HUES48 (cell line): ENCODE data around the gene PIGV.

Source experiments
- H3K27ac ChIP-seq: one replicate; pipeline ENCODE4 v1.7.0; 2013; ENCODE audit warnings: low read depth, low read length, inconsistent platforms
- H3K27me3 ChIP-seq: 2 replicates; pipeline ENCODE4 v1.6.1; 2013; ENCODE audit warnings: mild to moderate bottlenecking, low read length; ENCODE audit not compliant: control insufficient read depth, insufficient read depth
- H3K36me3 ChIP-seq: 2 replicates; pipeline ENCODE4 v1.6.1; 2013; ENCODE audit warnings: low read length; ENCODE audit not compliant: control insufficient read depth, insufficient read depth
- H3K4me1 ChIP-seq: 2 replicates; pipeline ENCODE4 v1.6.1; 2013; ENCODE audit warnings: mild to moderate bottlenecking, low read length; ENCODE audit not compliant: control insufficient read depth, insufficient read depth
- H3K4me3 ChIP-seq: 2 replicates; pipeline ENCODE4 v1.5.1; 2013; ENCODE audit warnings: mild to moderate bottlenecking, low read depth, low read length
- H3K9ac ChIP-seq: 2 replicates; pipeline ENCODE4 v1.6.1; 2013; ENCODE audit warnings: mild to moderate bottlenecking, low read depth, low read length, moderate library complexity
- H3K9me3 ChIP-seq: 2 replicates; pipeline ENCODE4 v1.6.1; 2013; ENCODE audit warnings: low read length; ENCODE audit not compliant: control insufficient read depth, insufficient read depth

The PIGV gene

GRCh38 chr1:26774462-26774861 is 13.3 kb upstream of the PIGV start:
- Histone ChIP-seq H3K4me1 (no peaks in the 10 kb centered on the region), H3K27ac (no peak overlapping the region), H3K9ac (no peak overlapping the region), H3K9me3 (no peaks in the 10 kb centered on the region), H3K36me3 (peaks cover 100% of the 10 kb centered on the region), H3K4me3 (no peak overlapping the region), H3K27me3 (no peaks in the 10 kb centered on the region)

GRCh38 chr1:26775666-26776065 is 12.1 kb upstream of the PIGV start:
- H3K36me3 ChIP-seq, result peaks cover 100% of the 10 kb centered on the region
- H3K9ac ChIP-seq, result no peak overlapping the region
- H3K4me3 ChIP-seq, result no peak overlapping the region
- H3K27ac ChIP-seq, result no peak overlapping the region
- H3K27me3 ChIP-seq, result no peaks in the 10 kb centered on the region
- no peaks in the 10 kb centered on the region for H3K9me3 ChIP-seq
- no peaks in the 10 kb centered on the region for H3K4me1 ChIP-seq

GRCh38 chr1:26779098-26779668 is 8.6 kb upstream of the PIGV start:
- no peaks in the 10 kb centered on the region for H3K9me3 ChIP-seq
- peaks cover 93% of the 10 kb centered on the region for H3K36me3 ChIP-seq
- no peak overlapping the region for H3K9ac ChIP-seq
- no peaks in the 10 kb centered on the region for H3K27me3 ChIP-seq
- no peak overlapping the region for H3K4me3 ChIP-seq
- H3K4me1 ChIP-seq, result peaks cover 8% of the 10 kb centered on the region
- H3K27ac ChIP-seq, result no peak overlapping the region

- no peak overlapping the region for H3K9ac ChIP-seq
- no peaks in the 10 kb centered on the region for H3K27me3 ChIP-seq
- H3K27ac ChIP-seq, result no peak overlapping the region
- H3K4me1 ChIP-seq, result peaks cover 9% of the 10 kb centered on the region
- H3K36me3 ChIP-seq, result peaks cover 80% of the 10 kb centered on the region
- H3K9me3 ChIP-seq, result no peaks in the 10 kb centered on the region
- no peak overlapping the region for H3K4me3 ChIP-seq
Observed at GRCh38 chr1:26780344-26780957, 7.3 kb upstream of the PIGV start.

GRCh38 chr1:26781206-26781825 is 6.4 kb upstream of the PIGV start:
- no peaks in the 10 kb centered on the region for H3K9me3 ChIP-seq
- H3K9ac ChIP-seq, result no peak overlapping the region
- H3K27me3 ChIP-seq, result no peaks in the 10 kb centered on the region
- peaks cover 17% of the 10 kb centered on the region for H3K4me1 ChIP-seq
- no peak overlapping the region for H3K4me3 ChIP-seq
- H3K27ac ChIP-seq, result no peak overlapping the region
- peaks cover 71% of the 10 kb centered on the region for H3K36me3 ChIP-seq

- H3K27me3 ChIP-seq, result no peaks in the 10 kb centered on the region
- H3K9ac ChIP-seq, result no peak overlapping the region
- H3K36me3 ChIP-seq, result peaks cover 58% of the 10 kb centered on the region
- no peak overlapping the region for H3K4me3 ChIP-seq
- H3K27ac ChIP-seq, result no peak overlapping the region
- H3K9me3 ChIP-seq, result no peaks in the 10 kb centered on the region
- peaks cover 28% of the 10 kb centered on the region for H3K4me1 ChIP-seq
Observed at GRCh38 chr1:26782521-26783212, 5.1 kb upstream of the PIGV start.

GRCh38 chr1:26783646-26784022 is 4.1 kb upstream of the PIGV start:
- H3K9ac ChIP-seq, result no peak overlapping the region
- H3K4me1 ChIP-seq, result peaks cover 29% of the 10 kb centered on the region
- peaks cover 48% of the 10 kb centered on the region for H3K36me3 ChIP-seq
- peak overlapping the region; percentile 36 for H3K27ac ChIP-seq
- H3K4me3 ChIP-seq, result no peak overlapping the region
- H3K27me3 ChIP-seq, result no peaks in the 10 kb centered on the region
- H3K9me3 ChIP-seq, result no peaks in the 10 kb centered on the region

GRCh38 chr1:26784023-26784871 is 3.5 kb upstream of the PIGV start:
- peak overlapping the region; percentile 36 for H3K27ac ChIP-seq
- peaks cover 34% of the 10 kb centered on the region for H3K4me1 ChIP-seq
- no peak overlapping the region for H3K9ac ChIP-seq
- H3K9me3 ChIP-seq, result no peaks in the 10 kb centered on the region
- H3K36me3 ChIP-seq, result peaks cover 42% of the 10 kb centered on the region
- no peak overlapping the region for H3K4me3 ChIP-seq
- H3K27me3 ChIP-seq, result no peaks in the 10 kb centered on the region

GRCh38 chr1:26784886-26785285 is 2.9 kb upstream of the PIGV start:
- Histone ChIP-seq H3K36me3 (peaks cover 36% of the 10 kb centered on the region), H3K4me3 (no peak overlapping the region), H3K9me3 (no peaks in the 10 kb centered on the region), H3K4me1 (peaks cover 34% of the 10 kb centered on the region), H3K27ac (no peak overlapping the region), H3K27me3 (no peaks in the 10 kb centered on the region), H3K9ac (no peak overlapping the region)

GRCh38 chr1:26785611-26786436 is 1.9 kb upstream of the PIGV start:
- peak overlapping the region; percentile 21; the same call in 1 of the 2 replicates for H3K9ac ChIP-seq
- H3K4me1 ChIP-seq, result peaks cover 34% of the 10 kb centered on the region

More at GRCh38 chr1:26785611-26786436, 1.9 kb upstream of the PIGV start:
- H3K36me3 ChIP-seq, result peaks cover 27% of the 10 kb centered on the region
- H3K9me3 ChIP-seq, result no peaks in the 10 kb centered on the region
- no peak overlapping the region for H3K4me3 ChIP-seq
- H3K27me3 ChIP-seq, result no peaks in the 10 kb centered on the region
- peak overlapping the region; percentile 99 for H3K27ac ChIP-seq
